NCI-H2029 treated with DMSO at 0.1 percent for 48 hours (cell line): Measurements from ENCODE around the gene TNFRSF21.
"Not testable (repeated sequence)": the region's sequence is repeated elsewhere in the genome, so short reads cannot be mapped to it uniquely, and the experiment has no call there.

Experiments
- DNase-seq: peaks from one replicate; lab custom pipeline; 2025; lab: John Stamatoyannopoulos, UW

The TNFRSF21 gene

GRCh38 chr6:47252633-47253032 is 57.1 kb downstream of the TNFRSF21 start:
- no peak for DNase-seq

- DNase-seq: no peak
Observed at GRCh38 chr6:47251396-47251795, 58.3 kb downstream of the TNFRSF21 start.

GRCh38 chr6:47250302-47250701 is 59.4 kb downstream of the TNFRSF21 start:
- no peak for DNase-seq

DNA sequence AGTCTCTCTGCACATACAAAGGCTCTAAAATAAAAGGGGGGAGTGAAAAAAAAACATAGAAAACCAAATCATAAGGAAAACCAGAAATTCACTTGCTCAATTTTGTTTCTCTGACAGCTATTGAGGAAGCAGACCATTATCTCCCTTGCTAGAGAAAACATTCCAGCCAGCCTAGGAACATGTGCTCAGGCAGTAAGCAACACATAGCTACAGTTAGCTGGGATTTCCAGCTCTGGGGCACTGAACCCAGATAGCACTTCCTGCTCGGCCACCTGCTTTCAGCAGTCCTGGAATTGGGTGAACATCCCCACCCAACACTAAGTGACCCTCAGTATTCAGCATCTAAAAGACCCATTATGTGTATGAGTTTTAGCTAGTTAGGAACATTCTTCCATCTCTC is 61.3 kb downstream of the TNFRSF21 start:
- DNase-seq: no peak

- DNase-seq: no peak
Observed at GRCh38 chr6:47247227-47247797, 62.4 kb downstream of the TNFRSF21 start.

- no peak for DNase-seq
Observed at GRCh38 chr6:47246551-47246950, 63.2 kb downstream of the TNFRSF21 start.

- no peak for DNase-seq
Observed at GRCh38 chr6:47245745-47246371, 63.8 kb downstream of the TNFRSF21 start.

- peak; percentile 60 for DNase-seq
Observed at GRCh38 chr6:47242483-47243386, 67.0 kb downstream of the TNFRSF21 start.

- no peak for DNase-seq
Observed at GRCh38 chr6:47241742-47242482, 67.8 kb downstream of the TNFRSF21 start.

- no peak for DNase-seq
Observed at GRCh38 chr6:47240277-47240890, 69.3 kb downstream of the TNFRSF21 start.

GRCh38 chr6:47239546-47239945 is 70.2 kb downstream of the TNFRSF21 start:
- no peak for DNase-seq

DNA sequence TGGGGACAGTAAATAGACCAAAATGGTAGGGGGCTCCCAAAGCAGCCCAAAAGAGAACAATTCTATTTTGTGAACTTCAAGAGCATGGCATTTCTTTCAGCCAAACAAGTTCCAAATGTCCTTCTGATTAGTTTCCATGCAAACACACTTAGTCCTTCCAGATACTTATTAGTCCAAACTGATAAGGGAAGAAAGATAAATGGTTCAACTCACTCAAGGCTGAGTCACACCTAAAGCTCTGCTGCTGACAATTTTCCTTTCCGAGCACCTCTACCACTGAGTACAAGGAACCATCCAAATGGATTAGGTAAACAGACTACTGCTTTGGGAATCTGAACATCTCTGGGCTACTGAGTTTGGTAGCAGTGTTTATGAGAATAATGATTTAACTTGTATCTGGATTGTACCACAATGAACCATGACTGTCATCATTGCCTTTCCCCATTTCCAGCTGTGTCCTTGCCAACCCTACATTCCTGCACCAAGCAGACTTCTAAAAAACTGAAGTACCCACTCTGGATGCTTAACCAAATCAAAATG is 71.2 kb downstream of the TNFRSF21 start:
- no peak for DNase-seq

- no peak for DNase-seq
Observed at GRCh38 chr6:47237196-47237595, 72.5 kb downstream of the TNFRSF21 start.

GRCh38 chr6:47235964-47236760 is 73.5 kb downstream of the TNFRSF21 start:
- DNase-seq: peak; percentile 88

DNA sequence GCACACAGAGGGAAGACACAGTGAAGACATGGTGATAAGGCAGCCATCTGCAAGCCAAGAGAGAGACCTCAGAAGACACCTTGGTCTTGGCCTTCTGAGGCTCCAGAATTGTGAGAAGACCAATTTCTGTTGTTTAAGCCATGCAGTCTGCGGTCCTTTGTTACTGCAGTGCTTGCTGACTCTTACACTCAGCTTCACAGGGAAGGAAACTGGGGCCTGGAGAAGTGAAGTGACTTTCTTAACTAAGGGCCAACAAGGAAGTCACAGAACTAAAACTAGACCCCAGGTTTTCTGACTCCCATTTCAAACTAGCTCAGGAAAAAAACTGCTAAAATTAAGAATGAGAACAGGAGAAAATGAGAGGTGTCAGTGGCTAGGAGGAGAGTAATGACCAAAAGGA is 74.3 kb downstream of the TNFRSF21 start:
- no peak for DNase-seq

DNA sequence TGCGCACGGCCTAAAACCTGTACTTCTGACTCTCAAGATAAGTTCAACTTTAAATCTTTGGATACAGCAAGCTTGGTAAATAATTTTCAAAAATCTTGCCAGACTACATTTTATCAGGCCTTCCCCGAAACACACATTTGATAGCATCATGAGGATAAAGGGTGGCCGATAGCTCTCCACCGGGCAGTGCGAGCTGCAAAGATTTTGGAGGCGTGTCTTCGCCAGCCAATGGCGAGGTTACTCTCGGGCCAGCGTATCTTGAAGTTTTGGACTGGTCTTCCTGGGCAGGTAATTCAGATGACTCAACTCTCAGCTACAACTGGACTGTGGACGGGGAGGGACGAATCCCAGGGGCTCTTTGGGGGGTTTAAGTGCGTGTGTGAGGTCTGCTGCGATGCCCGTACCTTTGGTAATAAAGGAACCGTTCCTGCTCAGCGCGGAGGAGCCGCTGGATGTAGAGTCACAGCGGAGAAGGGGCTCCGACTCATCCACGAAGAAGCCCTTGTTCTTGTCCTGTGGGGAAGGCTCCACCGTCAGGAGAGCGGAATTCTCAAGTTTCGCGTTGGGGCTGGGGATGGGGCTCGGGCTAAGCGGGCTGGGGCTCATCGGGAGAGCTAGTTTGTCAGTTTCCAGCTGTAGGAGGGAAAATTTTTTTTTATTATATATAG is 75.3 kb downstream of the TNFRSF21 start:
- no peak for DNase-seq

GRCh38 chr6:47231151-47231550 is 78.6 kb downstream of the TNFRSF21 start:
- no peak for DNase-seq

GRCh38 chr6:47230579-47230978 is 79.1 kb downstream of the TNFRSF21 start:
- peak; percentile 71 for DNase-seq

GRCh38 chr6:47229255-47229654 is 80.5 kb downstream of the TNFRSF21 start:
- DNase-seq: no peak

DNA sequence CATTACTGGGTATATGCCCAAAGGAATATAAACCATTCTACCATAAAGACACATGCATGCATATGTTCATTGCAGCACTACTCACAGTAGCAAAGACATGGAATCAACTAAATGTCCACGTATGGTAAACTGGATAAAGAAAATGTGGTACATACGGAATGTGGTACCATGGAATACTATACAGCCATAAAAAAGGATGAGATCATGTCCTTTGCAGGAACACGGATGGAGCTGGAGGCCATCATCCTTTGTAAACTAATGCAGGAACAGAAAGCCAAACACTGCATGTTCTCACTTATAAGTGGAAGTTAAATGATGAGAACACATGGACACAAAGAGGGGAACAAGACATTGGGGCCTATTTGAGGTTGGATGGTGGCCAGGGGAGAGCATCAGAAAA is 81.6 kb downstream of the TNFRSF21 start:
- not testable (repeated sequence) for DNase-seq
